H7 (cell line): ENCODE results near the gene MYO5A. TPM values are rescaled to one million over a fixed set of nuclear protein-coding genes. Genes with fewer than 3 reads are reported as not detected.
"Not testable (repeated sequence)": the region's sequence is repeated elsewhere in the genome, so short reads cannot be mapped to it uniquely, and the experiment has no call there.

Source experiments
- DNase-seq: peaks from one replicate; pipeline ENCODE4 v3.0.0; 2012
- H3K27me3 ChIP-seq: 2 replicates; pipeline ENCODE4 v1.6.0; 2011; ENCODE audit warnings: mild to moderate bottlenecking, low read length; ENCODE audit not compliant: control insufficient read depth, insufficient read depth
- H3K36me3 ChIP-seq: replicated peaks from 2 replicates; pipeline ENCODE4 v1.5.1; 2011; ENCODE audit warnings: low read length; ENCODE audit not compliant: control insufficient read depth, insufficient read depth
- H3K4me3 ChIP-seq: 2 replicates; pipeline ENCODE4 v1.5.1; 2011; ENCODE audit warnings: low read depth, mild to moderate bottlenecking, control low read depth, low read length, moderate library complexity; ENCODE audit not compliant: insufficient read depth
- total RNA-seq: library from RNA; depleted of rRNA; stranded (reverse); fragments of >200 nt; shearing (Covaris generic); gene quantifications from 2 replicates; pipeline ENCODE4 v1.2.3, GENCODE V29; 2014

MYO5A gene
- total RNA-seq, 1 experiment from 2014 or later = 9.7 TPM

DNA sequence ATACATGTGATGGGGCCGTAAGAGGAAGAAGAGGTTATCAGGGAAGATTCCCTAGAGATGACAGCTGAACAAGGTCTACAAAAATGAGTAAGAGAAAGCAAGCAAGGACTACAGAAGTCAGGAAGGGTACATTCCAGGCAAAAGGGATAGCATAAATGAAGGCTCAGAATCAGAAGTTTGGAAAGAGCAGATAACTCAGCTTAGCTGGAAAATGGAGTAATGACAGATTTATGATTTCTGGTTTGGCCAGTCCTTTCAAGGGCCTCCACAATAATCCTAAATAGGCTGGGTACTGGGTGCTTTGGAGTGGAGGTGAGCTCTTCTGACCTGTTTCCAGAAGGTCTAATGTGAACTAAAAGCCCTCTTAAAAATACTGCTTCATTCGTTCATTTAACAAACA lies 110.7 kb downstream of the MYO5A start:
- no peak for DNase-seq
- Histone ChIP-seq H3K36me3 (no peaks in the 10 kb centered on the region), H3K27me3 (no peaks in the 10 kb centered on the region), H3K4me3 (no peak overlapping the region)

DNA sequence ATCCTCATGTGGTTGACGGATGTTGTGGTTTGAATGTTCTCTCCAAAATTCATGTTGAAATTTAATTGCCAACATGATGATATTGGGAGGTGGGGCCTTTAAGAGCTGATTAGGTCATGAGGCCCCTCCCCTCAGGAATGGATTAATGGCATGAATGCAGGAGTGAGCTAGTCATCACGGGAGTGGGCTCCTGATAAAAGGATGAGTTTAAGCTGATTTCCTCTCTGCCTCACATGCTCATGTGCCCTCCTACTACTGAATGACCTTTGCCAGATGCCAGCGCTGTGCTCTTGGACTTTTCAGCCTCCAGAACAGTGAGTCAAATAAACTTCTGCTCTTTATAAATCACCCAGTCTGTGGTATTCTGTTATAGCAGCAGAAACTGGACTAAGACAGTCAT lies 111.2 kb downstream of the MYO5A start:
- no peaks in the 10 kb centered on the region for H3K36me3 ChIP-seq
- DNase-seq = no peak
- H3K27me3 ChIP-seq = no peaks in the 10 kb centered on the region
- H3K4me3 ChIP-seq = no peak overlapping the region

- H3K27me3 ChIP-seq, H3K36me3 ChIP-seq, H3K4me3 ChIP-seq, DNase-seq: not testable (repeated sequence)
Measured at GRCh38 chr15:52416566-52416965, 112.1 kb downstream of the MYO5A start.

GRCh38 chr15:52415628-52416027 lies 113.1 kb downstream of the MYO5A start:
- no peak for DNase-seq
- Histone ChIP-seq H3K27me3 (no peaks in the 10 kb centered on the region), H3K4me3 (no peak overlapping the region), H3K36me3 (no peaks in the 10 kb centered on the region)

GRCh38 chr15:52414936-52415335 lies 113.7 kb downstream of the MYO5A start:
- Histone ChIP-seq H3K27me3 (no peaks in the 10 kb centered on the region), H3K36me3 (no peaks in the 10 kb centered on the region)
- DNase-seq = no peak

DNA sequence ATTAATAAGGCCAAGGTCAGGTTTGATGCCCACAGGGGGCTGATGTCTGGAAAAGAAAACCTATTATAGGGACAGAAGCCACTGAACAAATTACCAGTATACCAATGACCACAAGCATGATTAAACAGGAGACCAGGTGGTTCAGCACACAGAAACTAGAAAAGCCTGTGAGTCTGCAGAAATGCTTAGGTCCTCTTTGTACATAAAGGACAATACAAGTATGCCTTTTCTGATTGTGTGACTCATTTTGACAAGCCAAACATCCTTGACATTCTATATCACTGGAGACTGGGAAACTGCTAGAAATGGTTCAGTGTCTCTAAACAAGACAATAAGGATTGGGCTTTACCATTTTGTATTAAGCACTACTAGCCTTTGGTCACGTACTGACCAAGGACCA lies 119.9 kb downstream of the MYO5A start:
- DNase-seq = no peak
- Histone ChIP-seq H3K36me3 (no peaks in the 10 kb centered on the region), H3K4me3 (no peak overlapping the region), H3K27me3 (no peaks in the 10 kb centered on the region)

More at GRCh38 chr15:52414936-52415335, 113.7 kb downstream of the MYO5A start:
- no peak overlapping the region for H3K4me3 ChIP-seq

- no peak for DNase-seq
- no peaks in the 10 kb centered on the region for H3K36me3 ChIP-seq
- H3K4me3 ChIP-seq = no peak overlapping the region
- H3K27me3 ChIP-seq = no peaks in the 10 kb centered on the region
Measured at GRCh38 chr15:52407374-52407773, 121.3 kb downstream of the MYO5A start.

DNA sequence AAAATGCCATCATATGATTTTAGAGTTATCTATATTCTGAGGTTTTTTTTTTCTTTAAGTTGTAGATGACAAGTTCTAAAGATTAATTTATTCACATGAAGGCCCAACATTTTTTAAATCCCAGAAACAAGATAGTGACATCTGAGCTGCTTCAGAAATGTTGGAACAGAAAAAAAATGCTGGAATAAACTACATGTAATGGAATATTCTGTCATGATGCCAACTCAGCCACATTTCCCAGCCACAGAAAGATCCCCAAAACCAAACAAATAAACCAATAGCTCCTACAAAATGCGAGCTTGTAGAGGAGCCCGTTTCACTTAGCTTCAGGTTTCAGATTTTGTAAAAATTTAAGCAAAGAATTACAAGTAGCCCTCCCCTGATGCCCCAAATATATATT lies 122.1 kb downstream of the MYO5A start:
- no peak for DNase-seq
- H3K4me3 ChIP-seq = no peak overlapping the region
- H3K27me3 ChIP-seq = no peaks in the 10 kb centered on the region
- H3K36me3 ChIP-seq = no peaks in the 10 kb centered on the region

GRCh38 chr15:52405856-52406255 lies 122.8 kb downstream of the MYO5A start:
- Histone ChIP-seq H3K27me3 (no peaks in the 10 kb centered on the region), H3K36me3 (no peaks in the 10 kb centered on the region), H3K4me3 (no peak overlapping the region)
- no peak for DNase-seq

GRCh38 chr15:52397118-52397517 lies 131.6 kb downstream of the MYO5A start:
- no peak for DNase-seq
- H3K4me3 ChIP-seq = no peak overlapping the region
- no peaks in the 10 kb centered on the region for H3K36me3 ChIP-seq
- H3K27me3 ChIP-seq = no peaks in the 10 kb centered on the region

DNA sequence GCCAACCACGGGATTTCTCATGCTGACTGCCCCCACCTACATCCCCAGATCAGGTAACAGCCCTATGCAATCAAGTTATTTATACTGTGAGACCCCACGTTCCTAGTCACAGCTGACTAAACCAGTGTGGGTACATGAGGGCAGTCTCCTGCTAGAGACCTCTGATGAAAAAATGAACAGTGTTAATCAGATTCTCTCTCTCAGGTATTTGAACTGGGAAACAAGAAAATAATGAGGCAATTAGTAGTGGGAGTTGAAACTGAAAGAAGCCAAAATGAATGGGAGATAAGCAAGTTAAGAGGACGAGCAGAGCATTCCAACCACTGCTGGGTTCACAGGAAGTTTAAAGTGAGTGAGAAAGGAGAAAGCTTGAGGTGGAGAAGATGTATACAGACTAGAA lies 134.6 kb downstream of the MYO5A start:
- no peaks in the 10 kb centered on the region for H3K36me3 ChIP-seq
- no peak for DNase-seq
- no peaks in the 10 kb centered on the region for H3K27me3 ChIP-seq
- no peak overlapping the region for H3K4me3 ChIP-seq

GRCh38 chr15:52392008-52392687 lies 136.5 kb downstream of the MYO5A start:
- peak; percentile 41 for DNase-seq
- H3K36me3 ChIP-seq = no peaks in the 10 kb centered on the region; the same call in 1 of the 2 replicates
- H3K27me3 ChIP-seq = no peaks in the 10 kb centered on the region
- H3K4me3 ChIP-seq = no peak overlapping the region

GRCh38 chr15:52391069-52391468 lies 137.6 kb downstream of the MYO5A start:
- no peak for DNase-seq
- Histone ChIP-seq H3K27me3 (no peaks in the 10 kb centered on the region), H3K4me3 (no peak overlapping the region), H3K36me3 (no peaks in the 10 kb centered on the region; the same call in 1 of the 2 replicates)

DNA sequence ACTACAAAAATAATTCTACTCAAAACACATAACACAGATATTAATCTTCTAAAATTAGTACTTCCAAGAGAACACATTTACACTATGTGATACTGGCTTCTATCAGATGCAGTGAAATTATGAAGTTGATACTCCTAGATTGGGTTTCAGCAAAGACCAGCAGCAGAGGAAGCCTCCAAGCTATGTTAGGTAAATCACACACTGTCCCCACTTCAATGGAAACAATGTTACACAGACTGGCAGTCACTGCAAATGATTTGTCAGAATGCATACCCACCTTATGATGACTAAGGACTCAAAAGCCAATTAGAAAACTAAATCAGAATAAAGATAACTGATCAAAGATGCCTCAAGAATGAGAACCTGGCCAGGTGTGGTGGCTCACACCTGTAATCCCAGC lies 143.0 kb downstream of the MYO5A start:
- Histone ChIP-seq H3K27me3 (no peaks in the 10 kb centered on the region), H3K36me3 (no peaks in the 10 kb centered on the region; the same call in 1 of the 2 replicates), H3K4me3 (no peak overlapping the region)
- no peak for DNase-seq

GRCh38 chr15:52383100-52383588 lies 145.5 kb downstream of the MYO5A start:
- Histone ChIP-seq H3K27me3 (no peaks in the 10 kb centered on the region), H3K36me3 (no peaks in the 10 kb centered on the region; the same call in 1 of the 2 replicates), H3K4me3 (no peak overlapping the region)
- no peak for DNase-seq

- DNase-seq = no peak
- Histone ChIP-seq H3K36me3 (no peaks in the 10 kb centered on the region), H3K4me3 (no peak overlapping the region), H3K27me3 (no peaks in the 10 kb centered on the region)
Measured at GRCh38 chr15:52382647-52383046, 146.0 kb downstream of the MYO5A start.
